ENCODE results near the gene CPXM2.

CPXM2 gene

DNA sequence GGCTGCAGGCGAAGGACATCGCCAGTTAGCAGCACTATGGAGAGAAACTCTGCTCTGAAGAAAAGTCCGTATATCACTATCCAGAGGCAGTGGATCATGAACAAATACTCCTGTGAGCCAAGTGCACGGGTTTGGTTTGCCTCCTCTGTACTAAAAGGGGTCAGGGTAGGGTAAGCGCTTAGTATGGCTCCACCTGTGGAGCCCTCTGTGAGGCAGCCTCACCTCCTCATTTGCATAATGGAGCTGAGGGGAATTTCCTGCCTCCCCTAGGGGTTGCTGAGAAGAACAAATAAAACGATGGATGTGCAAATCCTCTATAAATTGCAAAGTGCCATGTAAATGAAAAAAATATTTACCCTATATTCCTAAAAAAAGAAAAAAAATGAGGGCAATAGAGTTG, 162.1 kb downstream of the CPXM2 start:
- DNase-seq = no peak

DNA sequence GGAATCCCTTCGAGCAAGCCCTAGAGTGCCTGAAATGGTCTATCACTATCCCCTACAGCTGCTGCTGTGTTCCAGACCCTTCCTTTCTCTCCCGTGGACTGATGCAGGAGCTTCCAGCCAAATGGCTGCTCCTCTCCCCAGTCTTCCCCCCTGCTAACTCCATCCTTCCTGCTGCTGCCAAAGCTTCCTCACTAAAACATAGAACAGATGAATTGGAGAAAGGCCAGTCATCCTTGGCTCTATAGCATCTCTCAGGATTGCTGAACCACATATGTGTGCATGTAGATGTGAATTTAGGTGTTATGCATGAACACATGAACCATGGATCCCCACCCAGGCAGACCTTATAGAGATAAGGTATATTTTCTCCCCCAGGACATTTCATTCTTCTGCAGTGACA, 164.8 kb downstream of the CPXM2 start:
- no peak for DNase-seq

DNA sequence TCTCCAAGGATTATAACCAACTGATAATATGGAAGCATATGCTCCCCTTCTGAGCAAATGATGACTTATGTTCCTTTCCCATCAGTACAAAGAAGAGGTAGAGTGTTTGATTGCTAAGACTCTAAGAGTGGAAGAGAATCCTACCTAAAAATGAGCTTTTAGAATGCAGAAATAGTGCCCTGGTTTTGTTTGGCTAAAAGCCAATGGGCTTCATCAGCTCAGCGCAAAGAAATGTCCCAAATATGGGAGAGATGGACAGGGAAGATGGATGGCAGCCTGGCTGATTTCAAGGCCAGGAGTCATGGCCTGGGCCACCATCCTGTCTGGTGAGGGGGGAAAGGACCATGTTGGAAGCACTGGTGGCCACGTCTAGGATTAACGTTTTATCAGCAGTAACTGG, 165.2 kb downstream of the CPXM2 start:
- no peak for DNase-seq

DNA sequence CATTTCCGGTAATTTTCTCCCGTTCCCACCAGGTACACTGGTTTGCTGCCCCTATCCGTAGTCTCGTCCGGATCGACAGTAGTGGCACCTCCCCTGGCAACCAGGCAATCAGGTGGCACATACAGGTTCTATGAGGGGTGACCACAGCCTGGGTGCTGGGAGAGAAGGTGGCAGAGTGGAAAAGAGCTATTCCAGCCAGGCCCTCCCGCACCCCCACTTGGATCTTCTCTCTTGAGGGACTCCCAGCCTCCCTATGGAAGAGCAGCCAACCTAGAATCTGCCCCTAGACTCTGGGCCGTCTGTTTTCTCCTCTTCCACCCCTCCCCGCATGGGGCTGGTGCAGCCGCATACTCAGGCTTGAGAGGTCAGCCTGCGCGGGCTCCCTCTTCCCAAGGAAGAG, 166.9 kb downstream of the CPXM2 start:
- no peak for DNase-seq

DNA sequence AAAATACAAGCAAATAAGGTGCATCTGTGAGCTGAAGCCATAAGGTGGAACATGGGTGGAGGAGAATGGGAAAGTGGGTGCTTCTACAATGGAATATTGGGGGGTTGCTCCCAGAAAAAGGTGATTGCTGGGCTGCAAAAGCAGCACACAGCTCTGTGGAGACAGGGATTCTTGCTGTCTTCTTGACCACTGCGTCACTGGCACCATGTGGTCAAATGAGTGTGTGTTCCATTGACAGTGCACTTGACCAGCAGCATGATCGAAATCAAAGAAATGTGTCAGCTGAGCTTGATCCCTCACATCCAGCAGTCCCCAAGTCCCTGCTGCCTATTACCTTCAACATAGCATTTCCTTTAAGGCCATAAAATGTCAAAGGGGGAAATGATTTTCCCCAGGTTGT, 169.3 kb downstream of the CPXM2 start:
- DNase-seq = no peak

DNA sequence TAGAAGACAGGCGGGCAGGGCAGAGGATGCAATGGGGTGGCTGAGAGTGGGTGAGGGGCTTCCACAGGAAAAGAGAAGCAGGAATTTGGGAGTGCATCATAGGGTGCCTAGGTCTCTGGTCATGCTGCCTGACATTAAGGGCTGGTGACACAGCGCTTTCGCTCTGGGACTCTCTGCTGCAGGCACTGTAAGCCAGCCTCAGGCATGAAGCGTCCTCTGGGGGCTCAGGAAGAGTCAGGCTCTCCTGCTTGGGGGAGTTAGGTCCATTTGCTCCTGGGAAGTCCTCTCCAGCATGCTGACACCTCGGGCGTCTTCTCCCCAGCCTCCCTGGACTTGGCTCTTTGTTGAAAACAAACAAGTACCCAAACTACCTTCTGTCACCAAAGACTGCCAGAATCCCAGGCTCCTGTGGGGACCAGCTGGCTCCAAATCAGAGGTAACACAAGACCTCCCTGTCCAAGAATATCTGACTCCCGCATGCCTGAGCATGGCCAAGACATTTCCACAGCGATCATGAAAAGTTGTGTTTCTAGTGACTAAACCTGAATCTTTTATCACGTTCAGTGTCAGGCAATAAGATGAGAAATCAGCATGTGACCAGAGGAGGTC, 170.1 kb downstream of the CPXM2 start:
- no peak for DNase-seq

DNA sequence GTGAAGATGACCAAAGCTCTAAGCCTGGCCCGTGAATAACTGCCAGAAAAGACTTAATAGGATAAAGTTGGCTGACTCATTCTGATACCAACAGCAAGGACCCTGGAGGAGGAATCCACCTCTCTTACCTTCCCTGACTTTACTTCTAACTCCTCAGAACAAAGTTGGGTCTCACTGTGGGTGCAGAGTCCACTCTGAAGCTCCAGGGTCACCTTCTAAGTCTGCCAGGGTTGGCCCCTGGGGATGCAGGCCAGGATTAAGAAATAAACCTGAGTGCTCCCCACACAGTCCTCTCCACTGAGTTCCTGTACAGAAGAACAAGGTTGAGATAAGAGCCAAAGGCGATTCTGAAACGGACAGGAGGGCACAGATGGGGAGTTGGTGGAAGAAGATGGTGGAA, 171.1 kb downstream of the CPXM2 start:
- no peak for DNase-seq

DNA sequence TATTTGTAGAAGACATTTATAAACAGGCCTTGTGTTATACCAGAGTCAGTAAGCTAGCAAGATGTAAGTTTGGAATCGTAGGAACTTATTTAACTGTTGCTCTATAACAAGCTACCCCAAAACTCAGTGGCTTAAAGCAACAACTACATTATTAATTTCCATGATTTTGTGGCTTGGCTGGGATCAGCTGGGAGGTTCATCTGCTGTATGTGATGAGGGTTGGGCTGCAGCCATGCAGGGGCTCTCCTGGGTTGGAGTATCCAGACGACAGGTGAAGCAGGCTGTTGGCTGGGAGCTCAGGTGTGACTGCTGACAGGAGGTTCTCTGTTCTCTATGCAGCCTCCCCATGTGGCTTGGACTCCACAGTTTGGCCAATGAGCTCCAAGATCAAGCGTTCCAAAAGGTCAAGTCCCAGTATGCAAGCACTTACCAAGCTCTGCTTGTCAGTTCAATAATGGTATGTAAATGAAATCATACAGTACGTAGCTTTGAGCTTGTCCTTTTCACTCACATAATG, 173.0 kb downstream of the CPXM2 start:
- no peak for DNase-seq

DNA sequence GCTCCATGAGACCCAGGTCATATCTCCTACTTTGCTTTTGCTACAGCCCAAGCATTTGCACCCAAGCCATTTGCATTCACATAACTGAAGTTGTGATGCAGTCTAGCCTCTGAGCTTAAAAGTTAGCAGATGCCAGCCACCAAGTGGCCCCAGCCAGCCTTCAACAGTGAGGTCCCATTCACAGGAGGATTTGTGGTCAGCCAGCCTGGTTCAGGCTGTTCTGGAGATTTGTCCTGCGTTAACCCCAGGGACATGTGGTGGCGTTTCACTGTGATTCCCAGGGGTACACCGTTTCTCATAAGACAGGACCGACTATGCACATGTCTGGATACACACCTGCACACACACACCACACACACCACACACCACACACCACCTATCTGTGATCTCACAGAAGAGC, 174.3 kb downstream of the CPXM2 start:
- DNase-seq = no peak

DNA sequence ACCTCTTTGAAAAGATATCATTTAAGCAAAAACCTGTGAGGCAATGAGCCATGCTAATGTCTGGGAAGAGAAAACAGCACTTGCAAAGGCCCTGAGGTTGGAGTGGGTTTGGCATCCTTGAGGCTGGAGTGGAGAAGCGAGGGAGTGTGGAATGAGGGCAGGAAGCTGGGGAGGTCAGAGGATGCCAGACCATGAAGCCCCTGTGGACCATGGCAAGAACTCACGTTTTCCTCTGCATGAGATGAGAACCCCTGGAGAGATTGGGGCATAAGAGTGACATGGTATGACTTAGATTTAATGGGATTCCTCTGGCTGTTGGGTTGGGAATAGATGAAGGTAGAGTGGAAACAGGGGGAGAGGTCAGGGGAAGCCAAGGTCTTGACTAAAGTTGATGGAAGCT, 176.1 kb downstream of the CPXM2 start:
- DNase-seq = no peak

DNA sequence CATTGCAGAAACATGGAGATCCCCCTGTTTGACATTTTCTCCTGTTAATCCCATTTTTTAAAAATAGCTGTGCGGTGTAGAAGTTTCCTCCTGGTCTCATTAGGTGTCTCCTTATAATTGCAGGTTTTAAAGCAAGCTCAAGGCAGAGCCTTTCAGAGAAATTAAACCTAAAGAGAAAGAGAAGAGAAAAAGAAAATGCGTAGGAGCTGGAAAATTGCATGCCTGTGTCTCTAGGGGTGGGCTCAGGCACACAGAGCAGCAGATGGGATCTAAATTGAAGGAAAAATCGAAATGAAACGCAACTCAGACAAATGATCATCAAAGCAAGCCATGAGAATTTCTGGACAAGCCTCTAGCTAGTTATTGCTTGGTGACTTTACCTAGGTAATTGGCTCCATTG, 185.4 kb downstream of the CPXM2 start:
- no peak for DNase-seq

DNA sequence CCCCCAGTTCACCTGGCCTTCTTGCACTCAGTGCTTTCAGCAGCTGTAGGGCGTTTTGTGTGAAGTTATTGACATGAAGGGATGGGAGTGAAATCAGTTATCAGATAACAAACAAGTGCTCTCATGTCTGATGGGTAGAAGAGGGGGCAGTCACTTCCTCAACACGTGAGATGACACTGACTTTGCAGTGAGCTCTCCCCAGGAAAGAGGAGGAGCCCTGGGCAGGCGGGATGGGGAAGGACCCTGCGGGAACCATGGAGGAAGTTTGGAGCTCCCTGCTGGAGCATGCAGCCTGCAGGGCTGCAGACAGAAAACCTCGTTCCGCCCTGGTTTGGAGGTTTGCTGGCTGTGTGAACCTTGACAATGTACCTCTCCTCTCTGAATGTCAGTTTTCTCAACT, 186.8 kb downstream of the CPXM2 start:
- DNase-seq = no peak

DNA sequence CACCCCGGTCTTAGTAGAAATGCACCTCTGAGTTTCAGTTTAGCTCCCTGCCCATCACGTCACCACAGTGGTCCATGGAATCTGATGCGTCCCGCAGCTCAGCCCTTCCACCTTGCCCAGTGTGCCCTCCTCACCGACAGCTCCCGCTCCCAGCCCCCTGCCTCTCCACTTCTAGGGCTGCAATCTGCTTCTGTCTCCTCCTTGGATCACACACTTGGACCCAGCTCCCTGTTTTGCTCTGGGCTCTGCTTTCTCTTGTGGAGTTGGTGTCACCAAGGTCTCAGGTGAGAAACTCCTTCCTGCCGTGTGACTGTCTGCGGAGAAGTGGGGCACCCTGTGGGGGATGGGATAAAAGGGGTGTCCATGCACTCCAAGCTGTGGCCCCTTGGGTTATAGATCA, 187.5 kb downstream of the CPXM2 start:
- no peak for DNase-seq

DNA sequence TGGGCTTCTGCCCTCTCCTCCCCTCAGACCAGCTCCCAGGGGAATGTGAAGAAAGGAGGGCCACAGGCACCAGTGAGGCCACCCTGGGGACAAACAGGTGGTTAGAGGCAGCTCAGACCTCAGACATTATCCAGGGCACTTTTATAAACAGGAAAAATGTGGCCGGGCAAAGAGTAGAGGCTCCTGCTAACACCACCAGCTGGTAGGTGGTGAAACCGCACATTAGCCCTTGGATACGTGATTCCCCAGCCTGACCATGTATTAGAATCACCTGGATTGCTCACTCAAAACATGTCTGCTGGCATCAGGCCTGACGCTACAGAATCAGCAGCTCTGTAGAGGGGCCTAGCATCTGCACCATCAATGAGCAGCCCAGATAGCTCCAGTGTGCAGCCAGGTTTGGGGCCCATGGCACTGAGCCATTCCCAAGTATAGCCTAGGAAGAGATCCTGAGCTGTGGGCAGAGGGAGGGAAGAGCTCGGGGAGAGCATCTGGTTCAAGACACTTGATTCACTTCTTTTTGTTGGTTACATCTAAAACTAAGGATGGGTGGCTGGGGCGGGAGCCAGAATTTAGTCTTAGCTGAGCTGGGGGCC, 188.3 kb downstream of the CPXM2 start:
- DNase-seq = no peak

Measured in activated CD4-positive, alpha-beta T cell treated with anti-CD3 and anti-CD28 coated beads for 1 hour (primary cell).